B cell (primary cell): ENCODE measurements around the gene RFX4. TPM values are rescaled to one million over a fixed set of nuclear protein-coding genes. Genes with fewer than 3 reads are reported as not detected.
A peak's percentile ranks its signal among the peaks of the same experiment; 100 is the strongest.

ENCODE experiments used
- ATAC-seq: fragments of 200-7000 bp; cut with Tn5 transposase; one replicate; pipeline ENCODE4 v1.10.0; 2021; ENCODE audit warnings: low read depth, mild to moderate bottlenecking, moderate number of reproducible peaks, moderate library complexity
- CTCF ChIA-PET: fragments of 350-600 bp; sonication (Branson Sonifier 250); formaldehyde crosslinking; loops from one replicate; lab custom pipeline; 2021; ENCODE audit warnings: antibody characterized with exemption, inconsistent platforms; lab: Charles Lee
- POLR2A ChIA-PET: fragments of 350-600 bp; sonication (Branson Sonifier 250); formaldehyde crosslinking; loops from one replicate; lab custom pipeline; 2021; ENCODE audit warnings: antibody characterized with exemption; lab: Charles Lee
- DNase-seq: peaks from one replicate; pipeline ENCODE4 v3.0.0; 2013
- H2AFZ ChIP-seq: 2 replicates; pipeline ENCODE4 v1.6.1; 2012; ENCODE audit warnings: mild to moderate bottlenecking, low read depth, low read length; ENCODE audit not compliant: insufficient read depth, poor library complexity, severe bottlenecking
- H3K27ac ChIP-seq, 2 donors: 1 replicate in 1 of 2; 2 replicates in 1 of 2; pipeline ENCODE4 v1.5.1; 2012 to 2013; ENCODE audit warnings: low read length in 2 of 2, mild to moderate bottlenecking in 2 of 2, moderate library complexity in 1 of 2
- H3K27me3 ChIP-seq, 4 experiments: fragments of 200-600 bp in 1 of 4; sonication (generic) in 1 of 4; replicated peaks in 1 of 4; 1 replicate in 2 of 4; 2 replicates in 2 of 4; pipeline versions ENCODE4 v1.6.1 to v1.7.0; 2013 to 2016; ENCODE audit warnings: low read length in 3 of 4, mild to moderate bottlenecking in 2 of 4, mixed read lengths in 1 of 4, moderate library complexity in 1 of 4; ENCODE audit not compliant: insufficient read depth in 4 of 4, control insufficient read depth in 3 of 4; ENCODE audit errors: control extremely low read depth in 1 of 4
- H3K36me3 ChIP-seq, 2 experiments: replicated peaks in 1 of 2; 1 replicate in 1 of 2; 2 replicates in 1 of 2; pipeline versions ENCODE4 v1.6.1 to v1.7.1; 2013; ENCODE audit warnings: low read length in 1 of 2; ENCODE audit not compliant: insufficient read depth in 2 of 2, control insufficient read depth in 1 of 2; ENCODE audit errors: control extremely low read depth in 1 of 2, extremely low read depth in 1 of 2
- H3K4me1 ChIP-seq, 2 donors: fragments of 200-600 bp in 1 of 2; sonication (generic) in 1 of 2; 1 replicate in 1 of 2; 2 replicates in 1 of 2; pipeline versions ENCODE4 v1.5.1 to v1.6.1; 2013 to 2017; ENCODE audit warnings: low read length in 2 of 2; ENCODE audit not compliant: control insufficient read depth in 2 of 2, insufficient read depth in 2 of 2
- H3K4me2 ChIP-seq: replicated peaks from 2 replicates; pipeline ENCODE3; 2012; ENCODE audit warnings: mild to moderate bottlenecking, low read depth, low read length; ENCODE audit not compliant: poor library complexity, severe bottlenecking
- H3K4me3 ChIP-seq, 5 experiments: fragments of 200-600 bp in 1 of 5; sonication (generic) in 1 of 5; 1 replicate in 3 of 5; 2 replicates in 2 of 5; pipeline versions ENCODE4 v1.5.1 to v1.7.0; 2011 to 2016; ENCODE audit warnings: low read length in 4 of 5, mild to moderate bottlenecking in 4 of 5, low read depth in 2 of 5, control low read depth in 1 of 5, moderate library complexity in 1 of 5; ENCODE audit not compliant: insufficient read depth in 1 of 5; ENCODE audit errors: control extremely low read depth in 1 of 5, extremely low read depth in 1 of 5
- H3K79me2 ChIP-seq: fragments of 200-600 bp; sonication (generic); one replicate; pipeline ENCODE4 v1.6.0; 2016; ENCODE audit warnings: low read length; ENCODE audit not compliant: control insufficient read depth, insufficient read depth
- H3K9ac ChIP-seq: fragments of 200-600 bp; sonication (generic); 2 replicates; pipeline ENCODE4 v1.6.1; 2017; ENCODE audit warnings: mild to moderate bottlenecking, low read length, moderate library complexity
- H3K9me3 ChIP-seq, 3 donors: one replicate each; pipeline versions ENCODE4 v1.6.1 to v1.7.1; 2013; ENCODE audit warnings: low read length in 2 of 3; ENCODE audit not compliant: control insufficient read depth in 2 of 3, insufficient read depth in 1 of 3; ENCODE audit errors: control extremely low read depth in 1 of 3
- H4K20me1 ChIP-seq: 2 replicates; pipeline ENCODE4 v1.6.0; 2012; ENCODE audit warnings: mild to moderate bottlenecking, low read length; ENCODE audit not compliant: insufficient read depth, control insufficient read depth, poor library complexity, severe bottlenecking
- H3K27ac Mint-ChIP-seq: one replicate; pipeline ENCODE4 v1.8.0; 2021; ENCODE audit warnings: mixed read lengths
- H3K27me3 Mint-ChIP-seq: one replicate; pipeline ENCODE4 v1.8.0; 2021; ENCODE audit warnings: mixed read lengths
- H3K4me1 Mint-ChIP-seq: one replicate; pipeline ENCODE4 v1.8.0; 2021; ENCODE audit warnings: mixed read lengths
- H3K4me3 Mint-ChIP-seq: one replicate; pipeline ENCODE4 v1.8.0; 2021; ENCODE audit warnings: mixed read lengths
- H3K9me3 Mint-ChIP-seq: one replicate; pipeline ENCODE4 v1.8.0; 2022; ENCODE audit warnings: mixed read lengths; ENCODE audit not compliant: insufficient read depth
- EZH2 ChIP-seq: IDR thresholded peaks from 2 replicates; pipeline ENCODE4 v1.6.1; 2012; ENCODE audit warnings: borderline replicate concordance, low read depth, mild to moderate bottlenecking, moderate library complexity, low read length; ENCODE audit not compliant: insufficient read depth, poor library complexity, severe bottlenecking
- WGBS: methylation state at CpG from one replicate; pipeline ENCODE4 v1.1.5; 2013; ENCODE audit warnings: missing lambda C conversion rate; ENCODE audit not compliant: insufficient coverage; 5-methylcytosine and 5-hydroxymethylcytosine counted together
- intact Hi-C: fragments of 100-400 bp; cut with micrococcal nuclease; formaldehyde crosslinking; loops from one replicate; pipeline ENCODE4 v1.10.0; 2022
- polyA plus RNA-seq: library from polyadenylated mRNA; depleted of rRNA; stranded (reverse); fragments of >200 nt; gene quantifications from 2 replicates; pipeline ENCODE4 v1.2.3, GENCODE V29; 2012
- total RNA-seq, 2 donors: library from RNA; stranded (reverse); fragments of 120-200 nt in 1 of 2; gene quantifications; 1 replicate in 1 of 2; 2 replicates in 1 of 2; pipeline versions ENCODE4 v1.2.3 to v1.2.4, GENCODE V29; 2013 to 2022
- TF ChIP-seq, protein P1 (sequence below): fragments of 200-600 bp; IDR thresholded peaks from one replicate; pipeline ENCODE4 v1.8.0; 2022; ENCODE audit warnings: antibody characterized with exemption, mild to moderate bottlenecking

The RFX4 gene
- total and polyA plus RNA-seq, 2 donors (not counting 1 experiment from before 2014, with no cell fraction given) = not detected

DNA sequence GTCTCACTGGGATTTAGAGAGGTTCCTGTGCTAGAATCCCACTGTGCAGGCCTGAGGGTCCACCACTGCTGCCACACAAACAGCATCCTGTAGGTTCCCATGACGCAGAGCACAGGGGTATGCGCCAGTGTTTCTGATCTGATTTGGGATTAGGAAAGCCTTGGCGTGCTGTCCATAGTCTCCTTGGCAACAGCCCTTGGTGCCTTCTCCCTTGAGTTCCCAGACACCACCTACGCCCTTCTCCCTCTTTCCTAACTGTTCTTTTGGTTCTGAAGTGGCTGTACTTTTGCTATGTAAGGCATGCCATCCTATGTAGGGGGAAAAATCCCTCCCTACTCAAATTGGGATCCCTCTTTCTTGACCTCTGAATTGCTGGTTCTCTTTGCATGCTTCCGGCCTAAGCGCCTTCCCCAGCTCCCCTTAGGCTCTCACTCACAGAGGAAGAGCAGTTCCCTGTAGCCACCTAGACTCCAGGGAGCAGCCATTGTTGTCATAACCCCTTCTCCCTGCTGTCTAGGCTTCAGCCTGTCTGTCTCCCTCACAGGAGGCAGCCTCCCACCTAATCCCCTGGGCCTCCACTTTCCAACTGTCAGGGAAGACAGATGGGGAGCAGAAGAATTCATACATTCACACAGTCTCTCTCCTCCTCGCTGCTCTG, 176.9 kb downstream of the RFX4 start:
- ATAC-seq = peak; percentile 5
- H3K4me3 ChIP-seq = peak overlapping the region in 3 of 5 experiments; percentile 5 to 31 (median 19)
- Mint-ChIP-seq H3K27me3 (no peaks in the 10 kb centered on the region), H3K9me3 (no peaks in the 10 kb centered on the region), H3K27ac (peak overlapping the region; percentile 85), H3K4me3 (peak overlapping the region; percentile 65), H3K4me1 (peaks cover 23% of the 10 kb centered on the region)
- no peaks in the 10 kb centered on the region for H3K36me3 ChIP-seq
- POLR2A ChIA-PET = interaction anchor here (0.5 kb wide), 1 partner anchor 9 kb away, joined by 3 read pairs; no protein-coding TSS in a partner anchor
- CTCF ChIA-PET = interaction anchor here (0.5 to 1.0 kb wide), 2 partner anchors 16 to 194 kb away, joined by 3 read pairs; no protein-coding TSS in a partner anchor
- H3K9me3 ChIP-seq = no peaks in the 10 kb centered on the region
- WGBS = 79% methylated on average over 6 of the region's 7 CpGs
- TF ChIP-seq, protein P1, sequence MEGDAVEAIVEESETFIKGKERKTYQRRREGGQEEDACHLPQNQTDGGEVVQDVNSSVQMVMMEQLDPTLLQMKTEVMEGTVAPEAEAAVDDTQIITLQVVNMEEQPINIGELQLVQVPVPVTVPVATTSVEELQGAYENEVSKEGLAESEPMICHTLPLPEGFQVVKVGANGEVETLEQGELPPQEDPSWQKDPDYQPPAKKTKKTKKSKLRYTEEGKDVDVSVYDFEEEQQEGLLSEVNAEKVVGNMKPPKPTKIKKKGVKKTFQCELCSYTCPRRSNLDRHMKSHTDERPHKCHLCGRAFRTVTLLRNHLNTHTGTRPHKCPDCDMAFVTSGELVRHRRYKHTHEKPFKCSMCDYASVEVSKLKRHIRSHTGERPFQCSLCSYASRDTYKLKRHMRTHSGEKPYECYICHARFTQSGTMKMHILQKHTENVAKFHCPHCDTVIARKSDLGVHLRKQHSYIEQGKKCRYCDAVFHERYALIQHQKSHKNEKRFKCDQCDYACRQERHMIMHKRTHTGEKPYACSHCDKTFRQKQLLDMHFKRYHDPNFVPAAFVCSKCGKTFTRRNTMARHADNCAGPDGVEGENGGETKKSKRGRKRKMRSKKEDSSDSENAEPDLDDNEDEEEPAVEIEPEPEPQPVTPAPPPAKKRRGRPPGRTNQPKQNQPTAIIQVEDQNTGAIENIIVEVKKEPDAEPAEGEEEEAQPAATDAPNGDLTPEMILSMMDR = no peak
- TF ChIP-seq EZH2 = no peak
- H3K9ac ChIP-seq = peak overlapping the region; percentile 2
- peaks cover 0 to 8% (median 0%) of the 10 kb centered on the region in 4 experiments for H3K27me3 ChIP-seq
- intact Hi-C loops = loop anchor here (1.0 kb wide), 1 partner anchor 15 kb away; the partner anchor contains the start of gene RIC8B
- no peaks in the 10 kb centered on the region for H4K20me1 ChIP-seq
- H3K4me1 ChIP-seq = peaks cover 20 to 22% of the 10 kb centered on the region in 2 donors
- H3K79me2 ChIP-seq = no peaks in the 10 kb centered on the region
- no peak for DNase-seq
- H3K4me2 ChIP-seq = peak overlapping the region; percentile 52
- peak overlapping the region; percentile 39 for H2AFZ ChIP-seq
- H3K27ac ChIP-seq = peak overlapping the region; percentile 26 to 52

DNA sequence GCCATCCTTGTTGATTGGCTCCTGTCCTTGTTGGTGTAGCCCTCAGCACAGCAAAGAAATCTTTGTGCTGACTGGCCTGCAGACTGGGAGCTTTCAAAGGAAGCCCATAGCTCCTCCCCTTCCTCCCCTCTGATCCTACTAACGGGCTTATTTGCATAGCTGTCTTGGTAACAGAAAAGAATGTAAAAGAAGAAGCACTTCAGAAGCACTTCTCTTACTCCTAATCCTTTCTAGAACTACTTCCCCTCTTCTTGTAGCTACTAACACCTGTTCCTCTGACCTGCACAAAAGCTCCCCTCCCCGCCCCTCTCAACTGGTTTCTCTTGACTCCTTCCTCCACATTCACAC, 177.4 kb downstream of the RFX4 start:
- Histone ChIP-seq H3K27ac (peak overlapping the region; percentile 26 to 52), H3K36me3 (no peaks in the 10 kb centered on the region), H3K27me3 (peaks cover 0 to 8% (median 0%) of the 10 kb centered on the region in 4 experiments), H4K20me1 (no peaks in the 10 kb centered on the region), H3K79me2 (no peaks in the 10 kb centered on the region), H2AFZ (peak overlapping the region; percentile 39), H3K4me2 (peak overlapping the region; percentile 52), H3K4me3 (peak overlapping the region in 3 of 5 experiments; percentile 5 to 31 (median 19)), H3K9ac (peak overlapping the region; percentile 2), H3K9me3 (no peaks in the 10 kb centered on the region), H3K4me1 (peaks cover 20 to 22% of the 10 kb centered on the region in 2 donors)
- H3K9me3 Mint-ChIP-seq = no peaks in the 10 kb centered on the region
- no peaks in the 10 kb centered on the region for H3K27me3 Mint-ChIP-seq
- H3K4me1 Mint-ChIP-seq = peaks cover 23% of the 10 kb centered on the region
- DNase-seq = peak; percentile 78
- TF ChIP-seq EZH2 = no peak
- TF ChIP-seq, protein P1 = no peak
- H3K27ac Mint-ChIP-seq = peak overlapping the region; percentile 85
- ChIA-PET POLR2A (interaction anchor here (0.5 kb wide), 1 partner anchor 10 kb away, joined by 3 read pairs; no protein-coding TSS in a partner anchor), CTCF (interaction anchor here (0.5 to 1.0 kb wide), 2 partner anchors 15 to 194 kb away, joined by 3 read pairs; no protein-coding TSS in a partner anchor)
- H3K4me3 Mint-ChIP-seq = peak overlapping the region; percentile 65
- intact Hi-C loops = loop anchor here (1.0 kb wide), 1 partner anchor 14 kb away; the partner anchor contains the start of gene RIC8B
- no CpG with 5 or more reads among the region's 2 CpGs for WGBS
- ATAC-seq = peak; percentile 99
